Endothelial cell of umbilical vein (primary cell): Measurements from ENCODE around the gene RHEX. TPM values are rescaled to one million over a fixed set of nuclear protein-coding genes. Genes with fewer than 3 reads are reported as not detected.

ENCODE experiments used
- BruUV-seq: library from RNA; stranded (reverse); fragments of 400-500 nt; replicated peaks from 2 replicates; lab custom pipeline; 2021; lab: Mats Ljungman, UMichigan
- CTCF ChIA-PET: fragments of 300-600, 350-600 bp; sonication (Branson Sonifier 250); formaldehyde crosslinking; loops from one replicate; lab custom pipeline; 2021; ENCODE audit warnings: antibody characterized with exemption, inconsistent platforms; lab: Charles Lee
- POLR2A ChIA-PET: fragments of 300-600, 350-600 bp; sonication (Branson Sonifier 250); formaldehyde crosslinking; loops from one replicate; lab custom pipeline; 2021; ENCODE audit warnings: antibody characterized with exemption, inconsistent platforms; lab: Charles Lee
- DNase-seq: peaks from one replicate; pipeline ENCODE4 v3.0.0-alpha.2; 2011; ENCODE audit warnings: low read depth, low spot score
- FAIRE-seq: peaks from 2 replicates; lab custom pipeline; 2011; peaks lifted over from hg19 to GRCh38; lab: Jason Lieb, UNC
- H2AFZ ChIP-seq: 2 replicates; pipeline ENCODE4 v1.6.0; 2012; ENCODE audit warnings: low read depth, low read length, control low read depth, inconsistent platforms
- H3K27ac ChIP-seq: 2 replicates; pipeline ENCODE4 v1.5.1; 2011; ENCODE audit warnings: low read depth, mild to moderate bottlenecking, control low read depth, low read length, moderate library complexity; ENCODE audit not compliant: insufficient read depth
- H3K27me3 ChIP-seq, 2 experiments: 2 replicates each; pipeline versions ENCODE4 v1.6.0 to v1.6.1; 2011; ENCODE audit warnings: low read length in 2 of 2, mixed read lengths in 1 of 2; ENCODE audit not compliant: control insufficient read depth in 2 of 2, insufficient read depth in 2 of 2
- H3K36me3 ChIP-seq, 2 experiments: 2 replicates in 1 of 2; 3 replicates in 1 of 2; pipeline ENCODE4 v1.5.1; 2011; ENCODE audit warnings: low read length in 2 of 2, mild to moderate bottlenecking in 1 of 2, moderate library complexity in 1 of 2; ENCODE audit not compliant: control insufficient read depth in 2 of 2, insufficient read depth in 2 of 2; ENCODE audit errors: extremely low read depth in 1 of 2
- H3K4me1 ChIP-seq: 3 replicates; pipeline ENCODE4 v1.5.1; 2011; ENCODE audit warnings: mild to moderate bottlenecking, low read length; ENCODE audit not compliant: control insufficient read depth, insufficient read depth; ENCODE audit errors: extremely low read depth
- H3K4me2 ChIP-seq: 2 replicates; pipeline ENCODE4 v1.6.1; 2011; ENCODE audit warnings: low read length, control low read depth, mixed read lengths; ENCODE audit not compliant: insufficient read depth
- H3K4me3 ChIP-seq, 3 experiments: fragments of 200-600 bp in 1 of 3; sonication (generic), shearing (Covaris generic) in 1 of 3; replicated peaks in 1 of 3; 2 replicates each; pipeline ENCODE4 v1.5.1; 2011 to 2016; ENCODE audit warnings: control low read depth in 3 of 3, low read length in 3 of 3, mild to moderate bottlenecking in 2 of 3, inconsistent platforms in 1 of 3, low read depth in 1 of 3, moderate library complexity in 1 of 3; ENCODE audit not compliant: insufficient read depth in 1 of 3
- H3K79me2 ChIP-seq: 2 replicates; pipeline ENCODE4 v1.6.0; 2012; ENCODE audit warnings: low read length, inconsistent platforms; ENCODE audit not compliant: control insufficient read depth, insufficient read depth
- H3K9ac ChIP-seq: replicated peaks from 2 replicates; pipeline ENCODE3; 2011; ENCODE audit warnings: low read length, control low read depth; ENCODE audit not compliant: insufficient read depth; ENCODE audit errors: extremely low read depth
- H3K9me1 ChIP-seq: replicated peaks from 3 replicates; pipeline ENCODE4 v1.6.0; 2011; ENCODE audit warnings: mild to moderate bottlenecking, low read length; ENCODE audit not compliant: control insufficient read depth, insufficient read depth; ENCODE audit errors: extremely low read depth
- H3K9me3 ChIP-seq: replicated peaks from 2 replicates; pipeline ENCODE4 v1.5.1; 2012; ENCODE audit warnings: low read length, inconsistent platforms; ENCODE audit not compliant: control insufficient read depth, insufficient read depth
- H4K20me1 ChIP-seq: replicated peaks from 2 replicates; pipeline ENCODE3; 2011; ENCODE audit warnings: mild to moderate bottlenecking, low read length; ENCODE audit not compliant: control insufficient read depth, insufficient read depth; ENCODE audit errors: extremely low read depth
- EZH2 ChIP-seq: IDR thresholded peaks from 2 replicates; pipeline ENCODE4 v1.6.1; 2012; ENCODE audit warnings: borderline replicate concordance, low read depth, mild to moderate bottlenecking, moderate library complexity, low read length, inconsistent platforms; ENCODE audit not compliant: severe bottlenecking
- FOS ChIP-seq: IDR thresholded peaks from 2 replicates; pipeline ENCODE4 v1.6.1; 2011; ENCODE audit warnings: mild to moderate bottlenecking, low read length, moderate library complexity, borderline replicate concordance; ENCODE audit not compliant: insufficient read depth
- GATA2 ChIP-seq: IDR thresholded peaks from 2 replicates; pipeline ENCODE4 v1.7.0; 2011; ENCODE audit warnings: low read depth, mild to moderate bottlenecking, moderate library complexity, mixed read lengths, low read length; ENCODE audit not compliant: insufficient read length, insufficient read depth
- JUN ChIP-seq: IDR thresholded peaks from 2 replicates; pipeline ENCODE4 v1.6.1; 2011; ENCODE audit warnings: borderline replicate concordance, low read depth; ENCODE audit not compliant: insufficient read length, insufficient read depth
- MYC ChIP-seq: IDR thresholded peaks from one replicate; pipeline ENCODE4 v1.6.1; 2011; ENCODE audit warnings: mild to moderate bottlenecking, low read depth, low read length
- POLR2A ChIP-seq: IDR thresholded peaks from 2 replicates; pipeline ENCODE4 v1.6.1; 2012; ENCODE audit warnings: low read depth, mild to moderate bottlenecking, control low read depth, low read length
- POLR2AphosphoS5 ChIP-seq: IDR thresholded peaks from 2 replicates; pipeline ENCODE4 v1.6.1; 2012; ENCODE audit warnings: low read depth, mild to moderate bottlenecking, control low read depth, low read length, moderate library complexity; ENCODE audit not compliant: insufficient read depth
- dilution Hi-C: fragments of 300-500 bp; cut with MboI; formaldehyde crosslinking; loops from one replicate; pipeline ENCODE4 v1.15.0; 2019; ENCODE audit warnings: low sequenced_read_pairs; ENCODE audit not compliant: extremely low pct_ligation_motif_present
- intact Hi-C: fragments of 100-400 bp; cut with micrococcal nuclease; formaldehyde crosslinking; loops from one replicate; pipeline ENCODE4 v1.10.0; 2022
- polyA plus RNA-seq, 4 experiments: library from polyadenylated mRNA; depleted of rRNA in 3 of 4; stranded (reverse) in 3 of 4; unstranded in 1 of 4; fragments of >200 nt; gene quantifications; 2 replicates each; pipeline versions ENCODE4 v1.2.1 to v1.2.3, GENCODE V29; 2011 to 2012; ENCODE audit warnings: missing spikeins in 1 of 4
- total RNA-seq: library from RNA; stranded (reverse); gene quantifications from 2 replicates; pipeline ENCODE4 v1.2.3, GENCODE V29; 2021
- TF ChIP-seq, protein P1 (sequence below), 2 donors: IDR thresholded peaks; 1 replicate in 1 of 2; 2 replicates in 1 of 2; pipeline ENCODE4 v1.5.1; 2011; ENCODE audit warnings: low read length in 2 of 2, mild to moderate bottlenecking in 2 of 2, moderate library complexity in 2 of 2, control low read depth in 1 of 2, inconsistent platforms in 1 of 2, low read depth in 1 of 2; ENCODE audit not compliant: insufficient read depth in 1 of 2; ENCODE audit errors: extremely low read depth in 1 of 2
- TF ChIP-seq, protein P2 (sequence below): IDR thresholded peaks from 2 replicates; pipeline ENCODE4 v1.6.1; 2011; ENCODE audit not compliant: insufficient read depth, insufficient read length

RHEX gene
- total and polyA plus RNA-seq, 2 donors (not counting 3 experiments of a cell fraction or from before 2014, with no cell fraction given), result not detected

DNA sequence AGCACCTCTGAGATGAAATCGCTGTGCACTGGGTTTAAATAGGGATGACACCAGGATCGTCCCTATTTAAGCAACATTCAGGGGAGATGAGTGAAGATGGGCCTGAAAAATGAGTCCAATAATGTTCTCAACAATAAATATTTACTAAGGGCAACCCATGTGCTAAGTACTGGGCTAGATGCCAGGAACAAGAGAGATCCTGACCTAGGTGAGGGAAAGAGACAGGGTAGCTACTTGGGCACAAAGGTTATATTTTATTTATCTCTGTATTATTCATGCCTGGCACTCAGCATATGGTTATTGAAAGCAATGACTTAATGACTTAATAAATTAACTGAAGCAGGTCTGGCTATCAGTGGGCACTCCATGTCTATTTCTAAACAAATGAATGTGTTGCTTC is 91.6 kb downstream of the RHEX start:
- Histone ChIP-seq H2AFZ (no peak overlapping the region), H3K27me3 (peaks cover 31 to 35% of the 10 kb centered on the region in 2 experiments), H3K9ac (no peak overlapping the region), H3K9me3 (no peaks in the 10 kb centered on the region), H3K4me3 (no peak overlapping the region), H3K4me1 (no peaks in the 10 kb centered on the region), H3K79me2 (no peaks in the 10 kb centered on the region), H4K20me1 (no peaks in the 10 kb centered on the region), H3K9me1 (no peaks in the 10 kb centered on the region), H3K36me3 (no peaks in the 10 kb centered on the region), H3K4me2 (no peak overlapping the region), H3K27ac (no peak overlapping the region)
- TF ChIP-seq POLR2A (no peak), FOS (no peak), GATA2 (no peak), MYC (no peak), EZH2 (no peak), POLR2AphosphoS5 (no peak)
- DNase-seq (no peak), FAIRE-seq (no peak)
- POLR2A ChIA-PET, result no interaction called here
- CTCF ChIA-PET, result no interaction called here
- intact Hi-C loops (no loop called here), dilution Hi-C loops (no loop called here)
- no TSS peak for BruUV-seq

DNA sequence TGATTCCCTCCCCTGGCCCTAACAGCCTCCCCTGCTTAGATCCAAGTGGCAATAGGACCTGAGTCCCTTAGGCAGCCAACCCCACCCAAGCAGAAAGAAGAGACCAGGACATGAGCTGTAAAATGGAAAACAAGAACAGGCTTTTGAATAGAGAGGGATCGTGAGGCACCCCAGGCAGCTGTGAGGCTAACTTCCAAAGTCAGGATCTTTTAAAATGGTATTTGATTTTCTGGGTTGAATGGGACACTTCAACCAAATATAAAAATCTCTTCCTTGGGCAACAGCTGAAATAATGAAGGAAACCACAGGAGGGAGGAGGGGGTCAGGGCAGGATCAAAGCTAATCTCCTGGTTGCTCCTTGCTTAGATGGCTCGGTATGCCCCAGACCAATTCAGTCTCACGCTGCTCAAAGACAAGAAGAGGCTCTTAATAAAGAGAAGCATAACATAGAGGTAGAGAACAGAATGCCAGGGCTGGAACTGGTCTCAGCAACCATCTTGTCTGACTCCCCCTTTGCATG is 92.9 kb downstream of the RHEX start:
- H3K4me1 ChIP-seq, result no peaks in the 10 kb centered on the region
- H3K36me3 ChIP-seq, result no peaks in the 10 kb centered on the region
- CTCF ChIA-PET, result no interaction called here
- H3K9me3 ChIP-seq, result no peaks in the 10 kb centered on the region
- BruUV-seq, result no TSS peak
- POLR2A ChIA-PET, result no interaction called here
- no peak overlapping the region for H3K4me2 ChIP-seq
- H2AFZ ChIP-seq, result no peak overlapping the region
- intact Hi-C loops, result no loop called here
- no peak for FAIRE-seq
- no peaks in the 10 kb centered on the region for H4K20me1 ChIP-seq
- peaks cover 26 to 34% of the 10 kb centered on the region in 2 experiments for H3K27me3 ChIP-seq
- no peak for DNase-seq
- no peak overlapping the region for H3K27ac ChIP-seq
- no peak overlapping the region for H3K9ac ChIP-seq
- H3K9me1 ChIP-seq, result no peaks in the 10 kb centered on the region
- H3K4me3 ChIP-seq, result no peak overlapping the region
- dilution Hi-C loops, result no loop called here
- no peaks in the 10 kb centered on the region for H3K79me2 ChIP-seq
- TF ChIP-seq, protein P1, sequence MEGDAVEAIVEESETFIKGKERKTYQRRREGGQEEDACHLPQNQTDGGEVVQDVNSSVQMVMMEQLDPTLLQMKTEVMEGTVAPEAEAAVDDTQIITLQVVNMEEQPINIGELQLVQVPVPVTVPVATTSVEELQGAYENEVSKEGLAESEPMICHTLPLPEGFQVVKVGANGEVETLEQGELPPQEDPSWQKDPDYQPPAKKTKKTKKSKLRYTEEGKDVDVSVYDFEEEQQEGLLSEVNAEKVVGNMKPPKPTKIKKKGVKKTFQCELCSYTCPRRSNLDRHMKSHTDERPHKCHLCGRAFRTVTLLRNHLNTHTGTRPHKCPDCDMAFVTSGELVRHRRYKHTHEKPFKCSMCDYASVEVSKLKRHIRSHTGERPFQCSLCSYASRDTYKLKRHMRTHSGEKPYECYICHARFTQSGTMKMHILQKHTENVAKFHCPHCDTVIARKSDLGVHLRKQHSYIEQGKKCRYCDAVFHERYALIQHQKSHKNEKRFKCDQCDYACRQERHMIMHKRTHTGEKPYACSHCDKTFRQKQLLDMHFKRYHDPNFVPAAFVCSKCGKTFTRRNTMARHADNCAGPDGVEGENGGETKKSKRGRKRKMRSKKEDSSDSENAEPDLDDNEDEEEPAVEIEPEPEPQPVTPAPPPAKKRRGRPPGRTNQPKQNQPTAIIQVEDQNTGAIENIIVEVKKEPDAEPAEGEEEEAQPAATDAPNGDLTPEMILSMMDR (IDR thresholded peaks at IDR 0.05; ENCODE audit: extremely low read depth in 1 of 2, insufficient read depth in 1 of 2, low read depth in 1 of 2, low read length in 2 of 2), result no peak
- no peak for TF ChIP-seq MYC
- no peak for TF ChIP-seq POLR2A
- TF ChIP-seq, protein P2, sequence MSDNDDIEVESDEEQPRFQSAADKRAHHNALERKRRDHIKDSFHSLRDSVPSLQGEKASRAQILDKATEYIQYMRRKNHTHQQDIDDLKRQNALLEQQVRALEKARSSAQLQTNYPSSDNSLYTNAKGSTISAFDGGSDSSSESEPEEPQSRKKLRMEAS, result no peak
- no peak for TF ChIP-seq JUN
- TF ChIP-seq EZH2, result no peak
- no peak for TF ChIP-seq FOS
- no peak for TF ChIP-seq POLR2AphosphoS5
- no peak for TF ChIP-seq GATA2
